G401 (cell line): Measurements from ENCODE around the gene MAPT. TPM values are rescaled to one million over a fixed set of nuclear protein-coding genes. Genes with fewer than 3 reads are reported as not detected.
"Not testable (repeated sequence)": the region's sequence is repeated elsewhere in the genome, so short reads cannot be mapped to it uniquely, and the experiment has no call there.

Experiments
- DNase-seq: peaks from one replicate; pipeline ENCODE4 v3.0.0-alpha.2; 2015; ENCODE audit warnings: low spot score
- in situ Hi-C: cut with HindIII; loops from 2 replicates; pipeline ENCODE4 v1.10.0; 2016; ENCODE audit warnings: low sequenced_read_pairs, mixed read lengths
- total RNA-seq: library from RNA; depleted of rRNA; stranded (reverse); fragments of >200 nt; shearing (Covaris generic); gene quantifications from 2 replicates; pipeline ENCODE4 v1.2.3, GENCODE V29; 2014

MAPT gene
- total RNA-seq, 1 experiment from 2014 or later: 0.44 TPM

DNA sequence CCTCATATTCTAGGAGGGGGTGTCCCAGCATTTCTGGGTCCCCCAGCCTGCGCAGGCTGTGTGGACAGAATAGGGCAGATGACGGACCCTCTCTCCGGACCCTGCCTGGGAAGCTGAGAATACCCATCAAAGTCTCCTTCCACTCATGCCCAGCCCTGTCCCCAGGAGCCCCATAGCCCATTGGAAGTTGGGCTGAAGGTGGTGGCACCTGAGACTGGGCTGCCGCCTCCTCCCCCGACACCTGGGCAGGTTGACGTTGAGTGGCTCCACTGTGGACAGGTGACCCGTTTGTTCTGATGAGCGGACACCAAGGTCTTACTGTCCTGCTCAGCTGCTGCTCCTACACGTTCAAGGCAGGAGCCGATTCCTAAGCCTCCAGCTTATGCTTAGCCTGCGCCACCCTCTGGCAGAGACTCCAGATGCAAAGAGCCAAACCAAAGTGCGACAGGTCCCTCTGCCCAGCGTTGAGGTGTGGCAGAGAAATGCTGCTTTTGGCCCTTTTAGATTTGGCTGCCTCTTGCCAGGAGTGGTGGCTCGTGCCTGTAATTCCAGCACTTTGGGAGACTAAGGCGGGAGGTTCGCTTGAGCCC lies 116.3 kb downstream of the MAPT start:
- in situ Hi-C loops: no loop called here
- no peak for DNase-seq

DNA sequence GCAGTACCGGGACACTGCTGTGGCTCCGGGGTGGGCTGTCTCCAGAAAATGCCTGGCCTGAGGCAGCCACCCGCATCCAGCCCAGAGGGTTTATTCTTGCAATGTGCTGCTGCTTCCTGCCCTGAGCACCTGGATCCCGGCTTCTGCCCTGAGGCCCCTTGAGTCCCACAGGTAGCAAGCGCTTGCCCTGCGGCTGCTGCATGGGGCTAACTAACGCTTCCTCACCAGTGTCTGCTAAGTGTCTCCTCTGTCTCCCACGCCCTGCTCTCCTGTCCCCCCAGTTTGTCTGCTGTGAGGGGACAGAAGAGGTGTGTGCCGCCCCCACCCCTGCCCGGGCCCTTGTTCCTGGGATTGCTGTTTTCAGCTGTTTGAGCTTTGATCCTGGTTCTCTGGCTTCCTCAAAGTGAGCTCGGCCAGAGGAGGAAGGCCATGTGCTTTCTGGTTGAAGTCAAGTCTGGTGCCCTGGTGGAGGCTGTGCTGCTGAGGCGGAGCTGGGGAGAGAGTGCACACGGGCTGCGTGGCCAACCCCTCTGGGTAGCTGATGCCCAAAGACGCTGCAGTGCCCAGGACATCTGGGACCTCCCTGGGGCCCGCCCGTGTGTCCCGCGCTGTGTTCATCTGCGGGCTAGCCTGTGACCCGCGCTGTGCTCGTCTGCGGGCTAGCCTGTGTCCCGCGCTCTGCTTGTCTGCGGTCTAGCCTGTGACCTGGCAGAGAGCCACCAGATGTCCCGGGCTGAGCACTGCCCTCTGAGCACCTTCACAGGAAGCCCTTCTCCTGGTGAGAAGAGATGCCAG lies 117.6 kb downstream of the MAPT start:
- DNase-seq: no peak
- in situ Hi-C loops: no loop called here

DNA sequence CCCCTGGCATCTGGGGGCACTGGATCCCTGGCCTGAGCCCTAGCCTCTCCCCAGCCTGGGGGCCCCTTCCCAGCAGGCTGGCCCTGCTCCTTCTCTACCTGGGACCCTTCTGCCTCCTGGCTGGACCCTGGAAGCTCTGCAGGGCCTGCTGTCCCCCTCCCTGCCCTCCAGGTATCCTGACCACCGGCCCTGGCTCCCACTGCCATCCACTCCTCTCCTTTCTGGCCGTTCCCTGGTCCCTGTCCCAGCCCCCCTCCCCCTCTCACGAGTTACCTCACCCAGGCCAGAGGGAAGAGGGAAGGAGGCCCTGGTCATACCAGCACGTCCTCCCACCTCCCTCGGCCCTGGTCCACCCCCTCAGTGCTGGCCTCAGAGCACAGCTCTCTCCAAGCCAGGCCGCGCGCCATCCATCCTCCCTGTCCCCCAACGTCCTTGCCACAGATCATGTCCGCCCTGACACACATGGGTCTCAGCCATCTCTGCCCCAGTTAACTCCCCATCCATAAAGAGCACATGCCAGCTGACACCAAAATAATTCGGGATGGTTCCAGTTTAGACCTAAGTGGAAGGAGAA lies 118.2 kb downstream of the MAPT start:
- no peak for DNase-seq
- in situ Hi-C loops: no loop called here

DNA sequence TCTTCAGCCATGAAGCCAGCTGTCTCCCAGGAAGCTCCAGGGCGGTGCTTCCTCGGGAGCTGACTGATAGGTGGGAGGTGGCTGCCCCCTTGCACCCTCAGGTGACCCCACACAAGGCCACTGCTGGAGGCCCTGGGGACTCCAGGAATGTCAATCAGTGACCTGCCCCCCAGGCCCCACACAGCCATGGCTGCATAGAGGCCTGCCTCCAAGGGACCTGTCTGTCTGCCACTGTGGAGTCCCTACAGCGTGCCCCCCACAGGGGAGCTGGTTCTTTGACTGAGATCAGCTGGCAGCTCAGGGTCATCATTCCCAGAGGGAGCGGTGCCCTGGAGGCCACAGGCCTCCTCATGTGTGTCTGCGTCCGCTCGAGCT lies 118.8 kb downstream of the MAPT start:
- no peak for DNase-seq
- in situ Hi-C loops: no loop called here

DNA sequence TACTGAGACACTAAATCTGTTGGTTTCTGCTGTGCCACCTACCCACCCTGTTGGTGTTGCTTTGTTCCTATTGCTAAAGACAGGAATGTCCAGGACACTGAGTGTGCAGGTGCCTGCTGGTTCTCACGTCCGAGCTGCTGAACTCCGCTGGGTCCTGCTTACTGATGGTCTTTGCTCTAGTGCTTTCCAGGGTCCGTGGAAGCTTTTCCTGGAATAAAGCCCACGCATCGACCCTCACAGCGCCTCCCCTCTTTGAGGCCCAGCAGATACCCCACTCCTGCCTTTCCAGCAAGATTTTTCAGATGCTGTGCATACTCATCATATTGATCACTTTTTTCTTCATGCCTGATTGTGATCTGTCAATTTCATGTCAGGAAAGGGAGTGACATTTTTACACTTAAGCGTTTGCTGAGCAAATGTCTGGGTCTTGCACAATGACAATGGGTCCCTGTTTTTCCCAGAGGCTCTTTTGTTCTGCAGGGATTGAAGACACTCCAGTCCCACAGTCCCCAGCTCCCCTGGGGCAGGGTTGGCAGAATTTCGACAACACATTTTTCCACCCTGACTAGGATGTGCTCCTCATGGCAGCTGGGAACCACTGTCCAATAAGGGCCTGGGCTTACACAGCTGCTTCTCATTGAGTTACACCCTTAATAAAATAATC lies 119.3 kb downstream of the MAPT start:
- no peak for DNase-seq
- in situ Hi-C loops: no loop called here

DNA sequence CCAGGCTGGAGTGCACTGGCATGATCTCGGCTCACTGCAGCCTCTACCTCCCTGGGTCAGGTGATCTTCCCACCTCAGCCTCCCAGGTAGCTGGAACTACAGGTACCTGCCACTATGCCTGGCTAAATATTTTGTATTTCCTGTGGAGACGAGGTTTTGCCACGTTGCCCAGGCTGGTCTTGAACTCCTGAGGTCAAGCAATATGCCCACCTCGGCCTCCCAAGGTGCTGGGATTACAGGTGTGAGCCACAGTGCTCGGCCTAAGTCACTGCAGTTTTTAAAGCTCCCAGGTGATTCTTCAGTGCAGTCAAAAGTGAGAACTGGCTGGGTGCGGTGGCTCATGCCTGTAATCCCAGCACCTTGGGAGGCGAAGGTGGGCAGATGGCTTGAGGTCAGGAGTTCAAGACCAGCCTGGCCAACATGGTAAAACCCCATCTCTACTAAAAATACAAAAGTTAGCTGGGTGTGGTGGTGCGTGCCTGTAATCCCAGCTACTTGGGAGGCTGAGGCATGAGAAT lies 125.1 kb downstream of the MAPT start:
- DNase-seq, in situ Hi-C loops: not testable (repeated sequence)

DNA sequence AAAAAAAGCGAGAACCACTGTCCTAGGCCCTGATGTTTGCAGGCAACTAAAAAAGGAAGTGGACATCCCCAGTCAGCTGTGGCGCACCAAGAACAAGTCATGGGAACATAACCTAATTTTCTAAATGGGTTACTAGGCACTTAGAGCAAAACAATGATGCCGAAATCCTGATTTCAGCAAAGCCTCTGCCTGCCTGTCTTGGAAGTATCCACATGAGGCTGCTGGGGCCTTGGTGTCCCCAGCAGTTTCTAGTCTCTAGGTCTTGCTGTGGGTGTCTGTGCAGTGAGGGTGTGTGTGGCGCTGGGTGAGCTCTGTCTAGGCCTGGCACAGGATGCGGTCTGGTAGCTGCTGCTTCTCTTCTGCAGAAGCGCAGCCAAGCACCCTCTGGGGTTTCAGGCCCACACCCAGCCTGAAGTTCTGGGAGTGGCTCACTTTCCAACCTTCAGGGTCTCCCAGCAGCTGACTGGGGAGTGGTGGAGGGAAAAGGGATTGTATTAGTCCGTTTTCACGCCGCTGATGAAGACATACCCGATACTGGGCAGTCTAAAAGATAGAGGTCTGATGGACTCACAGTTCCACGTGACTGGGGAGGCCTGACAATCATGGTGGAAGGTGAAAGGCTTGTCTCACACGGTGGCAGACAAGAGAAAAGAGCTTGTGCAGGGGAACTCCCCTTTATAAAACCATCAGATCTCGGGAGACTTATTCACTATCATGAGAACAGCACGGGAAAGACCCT lies 125.8 kb downstream of the MAPT start:
- in situ Hi-C loops: no loop called here
- DNase-seq: no peak

DNA sequence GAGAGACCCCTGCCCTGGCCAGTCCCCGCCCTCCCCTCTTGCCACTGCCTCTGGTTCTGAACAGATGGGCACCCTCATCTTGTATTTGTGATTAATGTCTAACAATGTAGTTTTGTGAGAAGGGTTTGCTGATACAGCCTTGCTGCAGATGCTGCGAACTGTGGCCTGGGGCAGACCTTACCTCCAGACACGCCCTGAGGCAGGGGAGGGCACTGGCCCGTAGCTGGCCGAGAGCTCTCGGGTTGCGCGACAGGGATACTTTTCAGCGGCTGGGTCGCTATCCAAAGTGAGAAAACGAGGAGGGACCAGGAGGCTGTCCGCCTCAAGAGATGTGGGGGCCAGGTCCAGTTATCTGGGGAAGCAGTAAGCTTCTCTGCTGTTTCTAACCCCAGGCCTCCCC lies 126.6 kb downstream of the MAPT start:
- in situ Hi-C loops: no loop called here
- DNase-seq: no peak

DNA sequence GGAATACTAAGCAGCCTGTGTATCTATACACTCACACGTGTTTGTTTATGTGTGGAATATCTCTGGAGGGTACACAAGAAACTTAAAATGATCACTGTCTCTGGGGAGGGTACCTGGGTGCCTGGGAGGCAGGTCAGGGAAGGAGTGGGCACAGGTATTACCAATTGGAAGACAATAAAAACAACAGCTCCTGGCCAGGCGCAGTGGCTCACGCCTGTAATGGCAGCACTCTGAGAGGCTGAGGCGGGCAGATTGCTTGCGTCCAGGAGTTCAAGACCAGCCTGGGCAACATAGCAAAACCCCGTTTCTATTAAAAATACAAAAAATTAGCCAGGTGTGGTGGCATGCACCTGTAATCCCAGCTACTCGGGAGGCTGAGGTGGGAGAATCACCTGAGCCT lies 129.0 kb downstream of the MAPT start:
- DNase-seq, in situ Hi-C loops: not testable (repeated sequence)

DNA sequence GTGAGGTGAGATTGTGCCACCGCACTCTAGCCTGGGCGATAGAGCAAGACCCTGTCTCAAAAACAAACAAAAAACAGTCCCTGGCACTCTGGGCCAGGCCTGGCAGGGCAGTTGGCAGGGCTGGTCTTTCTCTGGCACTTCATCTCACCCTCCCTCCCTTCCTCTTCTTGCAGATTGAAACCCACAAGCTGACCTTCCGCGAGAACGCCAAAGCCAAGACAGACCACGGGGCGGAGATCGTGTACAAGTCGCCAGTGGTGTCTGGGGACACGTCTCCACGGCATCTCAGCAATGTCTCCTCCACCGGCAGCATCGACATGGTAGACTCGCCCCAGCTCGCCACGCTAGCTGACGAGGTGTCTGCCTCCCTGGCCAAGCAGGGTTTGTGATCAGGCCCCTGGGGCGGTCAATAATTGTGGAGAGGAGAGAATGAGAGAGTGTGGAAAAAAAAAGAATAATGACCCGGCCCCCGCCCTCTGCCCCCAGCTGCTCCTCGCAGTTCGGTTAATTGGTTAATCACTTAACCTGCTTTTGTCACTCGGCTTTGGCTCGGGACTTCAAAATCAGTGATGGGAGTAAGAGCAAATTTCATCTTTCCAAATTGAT lies 129.5 kb downstream of the MAPT start:
- in situ Hi-C loops: no loop called here
- peak; percentile 61 for DNase-seq

DNA sequence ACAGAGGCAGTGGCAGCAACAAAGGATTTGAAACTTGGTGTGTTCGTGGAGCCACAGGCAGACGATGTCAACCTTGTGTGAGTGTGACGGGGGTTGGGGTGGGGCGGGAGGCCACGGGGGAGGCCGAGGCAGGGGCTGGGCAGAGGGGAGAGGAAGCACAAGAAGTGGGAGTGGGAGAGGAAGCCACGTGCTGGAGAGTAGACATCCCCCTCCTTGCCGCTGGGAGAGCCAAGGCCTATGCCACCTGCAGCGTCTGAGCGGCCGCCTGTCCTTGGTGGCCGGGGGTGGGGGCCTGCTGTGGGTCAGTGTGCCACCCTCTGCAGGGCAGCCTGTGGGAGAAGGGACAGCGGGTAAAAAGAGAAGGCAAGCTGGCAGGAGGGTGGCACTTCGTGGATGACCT lies 130.2 kb downstream of the MAPT start:
- in situ Hi-C loops: no loop called here
- no peak for DNase-seq

DNA sequence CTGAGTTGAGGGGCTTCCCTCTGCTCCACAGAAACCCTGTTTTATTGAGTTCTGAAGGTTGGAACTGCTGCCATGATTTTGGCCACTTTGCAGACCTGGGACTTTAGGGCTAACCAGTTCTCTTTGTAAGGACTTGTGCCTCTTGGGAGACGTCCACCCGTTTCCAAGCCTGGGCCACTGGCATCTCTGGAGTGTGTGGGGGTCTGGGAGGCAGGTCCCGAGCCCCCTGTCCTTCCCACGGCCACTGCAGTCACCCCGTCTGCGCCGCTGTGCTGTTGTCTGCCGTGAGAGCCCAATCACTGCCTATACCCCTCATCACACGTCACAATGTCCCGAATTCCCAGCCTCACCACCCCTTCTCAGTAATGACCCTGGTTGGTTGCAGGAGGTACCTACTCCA lies 130.7 kb downstream of the MAPT start:
- DNase-seq: no peak
- in situ Hi-C loops: no loop called here

DNA sequence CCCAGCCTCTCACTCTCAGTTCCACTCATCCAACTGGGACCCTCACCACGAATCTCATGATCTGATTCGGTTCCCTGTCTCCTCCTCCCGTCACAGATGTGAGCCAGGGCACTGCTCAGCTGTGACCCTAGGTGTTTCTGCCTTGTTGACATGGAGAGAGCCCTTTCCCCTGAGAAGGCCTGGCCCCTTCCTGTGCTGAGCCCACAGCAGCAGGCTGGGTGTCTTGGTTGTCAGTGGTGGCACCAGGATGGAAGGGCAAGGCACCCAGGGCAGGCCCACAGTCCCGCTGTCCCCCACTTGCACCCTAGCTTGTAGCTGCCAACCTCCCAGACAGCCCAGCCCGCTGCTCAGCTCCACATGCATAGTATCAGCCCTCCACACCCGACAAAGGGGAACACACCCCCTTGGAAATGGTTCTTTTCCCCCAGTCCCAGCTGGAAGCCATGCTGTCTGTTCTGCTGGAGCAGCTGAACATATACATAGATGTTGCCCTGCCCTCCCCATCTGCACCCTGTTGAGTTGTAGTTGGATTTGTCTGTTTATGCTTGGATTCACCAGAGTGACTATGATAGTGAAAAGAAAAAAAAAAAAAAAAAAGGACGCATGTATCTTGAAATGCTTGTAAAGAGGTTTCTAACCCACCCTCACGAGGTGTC lies 131.3 kb downstream of the MAPT start:
- in situ Hi-C loops: no loop called here
- no peak for DNase-seq

DNA sequence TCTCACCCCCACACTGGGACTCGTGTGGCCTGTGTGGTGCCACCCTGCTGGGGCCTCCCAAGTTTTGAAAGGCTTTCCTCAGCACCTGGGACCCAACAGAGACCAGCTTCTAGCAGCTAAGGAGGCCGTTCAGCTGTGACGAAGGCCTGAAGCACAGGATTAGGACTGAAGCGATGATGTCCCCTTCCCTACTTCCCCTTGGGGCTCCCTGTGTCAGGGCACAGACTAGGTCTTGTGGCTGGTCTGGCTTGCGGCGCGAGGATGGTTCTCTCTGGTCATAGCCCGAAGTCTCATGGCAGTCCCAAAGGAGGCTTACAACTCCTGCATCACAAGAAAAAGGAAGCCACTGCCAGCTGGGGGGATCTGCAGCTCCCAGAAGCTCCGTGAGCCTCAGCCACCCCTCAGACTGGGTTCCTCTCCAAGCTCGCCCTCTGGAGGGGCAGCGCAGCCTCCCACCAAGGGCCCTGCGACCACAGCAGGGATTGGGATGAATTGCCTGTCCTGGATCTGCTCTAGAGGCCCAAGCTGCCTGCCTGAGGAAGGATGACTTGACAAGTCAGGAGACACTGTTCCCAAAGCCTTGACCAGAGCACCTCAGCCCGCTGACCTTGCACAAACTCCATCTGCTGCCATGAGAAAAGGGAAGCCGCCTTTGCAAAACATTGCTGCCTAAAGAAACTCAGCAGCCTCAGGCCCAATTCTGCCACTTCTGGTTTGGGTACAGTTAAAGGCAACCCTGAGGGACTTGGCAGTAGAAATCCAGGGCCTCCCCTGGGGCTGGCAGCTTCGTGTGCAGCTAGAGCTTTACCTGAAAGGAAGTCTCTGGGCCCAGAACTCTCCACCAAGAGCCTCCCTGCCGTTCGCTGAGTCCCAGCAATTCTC lies 132.1 kb downstream of the MAPT start:
- in situ Hi-C loops: no loop called here
- DNase-seq: no peak

DNA sequence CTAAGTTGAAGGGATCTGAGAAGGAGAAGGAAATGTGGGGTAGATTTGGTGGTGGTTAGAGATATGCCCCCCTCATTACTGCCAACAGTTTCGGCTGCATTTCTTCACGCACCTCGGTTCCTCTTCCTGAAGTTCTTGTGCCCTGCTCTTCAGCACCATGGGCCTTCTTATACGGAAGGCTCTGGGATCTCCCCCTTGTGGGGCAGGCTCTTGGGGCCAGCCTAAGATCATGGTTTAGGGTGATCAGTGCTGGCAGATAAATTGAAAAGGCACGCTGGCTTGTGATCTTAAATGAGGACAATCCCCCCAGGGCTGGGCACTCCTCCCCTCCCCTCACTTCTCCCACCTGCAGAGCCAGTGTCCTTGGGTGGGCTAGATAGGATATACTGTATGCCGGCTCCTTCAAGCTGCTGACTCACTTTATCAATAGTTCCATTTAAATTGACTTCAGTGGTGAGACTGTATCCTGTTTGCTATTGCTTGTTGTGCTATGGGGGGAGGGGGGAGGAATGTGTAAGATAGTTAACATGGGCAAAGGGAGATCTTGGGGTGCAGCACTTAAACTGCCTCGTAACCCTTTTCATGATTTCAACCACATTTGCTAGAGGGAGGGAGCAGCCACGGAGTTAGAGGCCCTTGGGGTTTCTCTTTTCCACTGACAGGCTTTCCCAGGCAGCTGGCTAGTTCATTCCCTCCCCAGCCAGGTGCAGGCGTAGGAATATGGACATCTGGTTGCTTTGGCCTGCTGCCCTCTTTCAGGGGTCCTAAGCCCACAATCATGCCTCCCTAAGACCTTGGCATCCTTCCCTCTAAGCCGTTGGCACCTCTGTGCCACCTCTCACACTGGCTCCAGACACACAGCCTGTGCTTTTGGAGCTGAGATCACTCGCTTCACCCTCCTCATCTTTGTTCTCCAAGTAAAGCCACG lies 133.0 kb downstream of the MAPT start:
- in situ Hi-C loops: no loop called here
- DNase-seq: no peak

DNA sequence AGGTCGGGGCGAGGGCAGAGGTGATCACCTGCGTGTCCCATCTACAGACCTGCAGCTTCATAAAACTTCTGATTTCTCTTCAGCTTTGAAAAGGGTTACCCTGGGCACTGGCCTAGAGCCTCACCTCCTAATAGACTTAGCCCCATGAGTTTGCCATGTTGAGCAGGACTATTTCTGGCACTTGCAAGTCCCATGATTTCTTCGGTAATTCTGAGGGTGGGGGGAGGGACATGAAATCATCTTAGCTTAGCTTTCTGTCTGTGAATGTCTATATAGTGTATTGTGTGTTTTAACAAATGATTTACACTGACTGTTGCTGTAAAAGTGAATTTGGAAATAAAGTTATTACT lies 133.6 kb downstream of the MAPT start:
- in situ Hi-C loops: no loop called here
- DNase-seq: no peak

DNA sequence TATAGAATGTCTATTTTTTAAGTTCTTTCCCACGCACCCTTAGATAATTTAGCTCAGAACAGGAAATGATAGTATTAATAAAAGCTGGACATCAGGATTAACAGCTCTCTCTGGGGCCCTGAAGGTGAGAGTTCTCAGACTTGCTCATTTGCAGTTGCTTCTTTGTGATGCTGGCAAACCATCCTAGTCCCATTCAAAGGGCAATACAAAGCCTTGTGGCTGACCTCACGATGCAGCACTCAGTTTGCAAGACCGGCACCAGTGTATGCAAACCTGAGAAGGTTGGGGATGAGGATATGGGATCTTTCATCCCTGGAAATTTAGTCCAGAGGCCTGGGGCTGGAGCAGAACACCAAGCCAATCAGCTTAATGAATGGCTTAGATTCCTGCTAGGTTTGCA lies 134.0 kb downstream of the MAPT start:
- in situ Hi-C loops: no loop called here
- no peak for DNase-seq
